Liver (tissue), 3 donors: ENCODE data around the gene AMACR.

Experiments
- CTCF ChIP-seq: fragments of 150-350 bp; IDR thresholded peaks from 2 replicates; pipeline ENCODE4 v1.5.1; 2017; ENCODE audit warnings: improper control_type of control experiment, low read depth, low read length; ENCODE audit not compliant: missing input control
- EGR1 ChIP-seq, 2 donors: IDR thresholded peaks; 2 replicates each; pipeline ENCODE4 v1.6.1; 2016 to 2018; ENCODE audit warnings: antibody characterized with exemption in 2 of 2, low read depth in 2 of 2
- FOXA1 ChIP-seq: IDR thresholded peaks from 2 replicates; pipeline ENCODE4 v1.6.1; 2016; ENCODE audit warnings: antibody characterized with exemption
- GABPA ChIP-seq, 2 donors: IDR thresholded peaks in 1 of 2; conservative IDR thresholded peaks in 1 of 2; 2 replicates each; pipeline ENCODE4 v1.6.1; 2016; ENCODE audit warnings: antibody characterized with exemption in 2 of 2, mild to moderate bottlenecking in 1 of 2, moderate library complexity in 1 of 2
- JUND ChIP-seq, 2 donors: IDR thresholded peaks; 2 replicates each; pipeline ENCODE4 v1.6.1; 2016; ENCODE audit warnings: antibody characterized with exemption in 2 of 2
- MAX ChIP-seq: IDR thresholded peaks from 2 replicates; pipeline ENCODE4 v1.6.1; 2016; ENCODE audit warnings: antibody characterized with exemption
- NR2F2 ChIP-seq: IDR thresholded peaks from 2 replicates; pipeline ENCODE4 v1.6.1; 2016; ENCODE audit warnings: antibody characterized with exemption
- RAD21 ChIP-seq, 2 donors: IDR thresholded peaks; 2 replicates each; pipeline ENCODE4 v1.6.1; 2016; ENCODE audit warnings: antibody characterized with exemption in 2 of 2, mild to moderate bottlenecking in 2 of 2
- RXRA ChIP-seq, 2 donors: IDR thresholded peaks; 2 replicates each; pipeline ENCODE4 v1.6.1; 2017 to 2018; ENCODE audit warnings: antibody characterized with exemption in 2 of 2, mild to moderate bottlenecking in 1 of 2
- SP1 ChIP-seq: IDR thresholded peaks from 2 replicates; pipeline ENCODE4 v1.6.1; 2018; ENCODE audit warnings: antibody characterized with exemption, mild to moderate bottlenecking
- TAF1 ChIP-seq: conservative IDR thresholded peaks from 2 replicates; pipeline ENCODE4 v1.6.1; 2016; ENCODE audit warnings: antibody characterized with exemption, mild to moderate bottlenecking
- YY1 ChIP-seq: IDR thresholded peaks from 2 replicates; pipeline ENCODE4 v1.6.1; 2016; ENCODE audit warnings: antibody characterized with exemption, mild to moderate bottlenecking
- TF ChIP-seq, protein P1 (sequence below): IDR thresholded peaks from 2 replicates; pipeline ENCODE4 v1.6.1; 2016; ENCODE audit warnings: antibody characterized with exemption, mild to moderate bottlenecking
- donor health status: healthy.
- donor health status: healthy.

GRCh38 chr5:34043099-34043876 is 35.4 kb upstream of the AMACR start, which contains the start of gene C1QTNF3:
- TF ChIP-seq CTCF: no peak
- no peak for TF ChIP-seq YY1
- no peak for TF ChIP-seq NR2F2
- TF ChIP-seq SP1: no peak
- no peak for TF ChIP-seq RAD21 (IDR thresholded peaks at IDR 0.05)
- no peak for TF ChIP-seq EGR1 (IDR thresholded peaks at IDR 0.05; ENCODE audit: low read depth in 2 of 2)
- TF ChIP-seq GABPA (IDR thresholded peaks at IDR 0.05 in 1 of 2, conservative IDR thresholded peaks at IDR 0.05 in 1 of 2): no peak
- TF ChIP-seq, protein P1, sequence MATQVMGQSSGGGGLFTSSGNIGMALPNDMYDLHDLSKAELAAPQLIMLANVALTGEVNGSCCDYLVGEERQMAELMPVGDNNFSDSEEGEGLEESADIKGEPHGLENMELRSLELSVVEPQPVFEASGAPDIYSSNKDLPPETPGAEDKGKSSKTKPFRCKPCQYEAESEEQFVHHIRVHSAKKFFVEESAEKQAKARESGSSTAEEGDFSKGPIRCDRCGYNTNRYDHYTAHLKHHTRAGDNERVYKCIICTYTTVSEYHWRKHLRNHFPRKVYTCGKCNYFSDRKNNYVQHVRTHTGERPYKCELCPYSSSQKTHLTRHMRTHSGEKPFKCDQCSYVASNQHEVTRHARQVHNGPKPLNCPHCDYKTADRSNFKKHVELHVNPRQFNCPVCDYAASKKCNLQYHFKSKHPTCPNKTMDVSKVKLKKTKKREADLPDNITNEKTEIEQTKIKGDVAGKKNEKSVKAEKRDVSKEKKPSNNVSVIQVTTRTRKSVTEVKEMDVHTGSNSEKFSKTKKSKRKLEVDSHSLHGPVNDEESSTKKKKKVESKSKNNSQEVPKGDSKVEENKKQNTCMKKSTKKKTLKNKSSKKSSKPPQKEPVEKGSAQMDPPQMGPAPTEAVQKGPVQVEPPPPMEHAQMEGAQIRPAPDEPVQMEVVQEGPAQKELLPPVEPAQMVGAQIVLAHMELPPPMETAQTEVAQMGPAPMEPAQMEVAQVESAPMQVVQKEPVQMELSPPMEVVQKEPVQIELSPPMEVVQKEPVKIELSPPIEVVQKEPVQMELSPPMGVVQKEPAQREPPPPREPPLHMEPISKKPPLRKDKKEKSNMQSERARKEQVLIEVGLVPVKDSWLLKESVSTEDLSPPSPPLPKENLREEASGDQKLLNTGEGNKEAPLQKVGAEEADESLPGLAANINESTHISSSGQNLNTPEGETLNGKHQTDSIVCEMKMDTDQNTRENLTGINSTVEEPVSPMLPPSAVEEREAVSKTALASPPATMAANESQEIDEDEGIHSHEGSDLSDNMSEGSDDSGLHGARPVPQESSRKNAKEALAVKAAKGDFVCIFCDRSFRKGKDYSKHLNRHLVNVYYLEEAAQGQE: no peak
- no peak for TF ChIP-seq FOXA1
- TF ChIP-seq MAX: no peak
- no peak for TF ChIP-seq RXRA (IDR thresholded peaks at IDR 0.05)
- TF ChIP-seq TAF1: no peak
- no peak for TF ChIP-seq JUND (IDR thresholded peaks at IDR 0.05)
